Endothelial cell of umbilical vein (primary cell): ENCODE measurements around the gene FIBCD1. TPM values are rescaled to one million over a fixed set of nuclear protein-coding genes. Genes with fewer than 3 reads are reported as not detected.

Source experiments
- BruUV-seq: library from RNA; stranded (reverse); fragments of 400-500 nt; replicated peaks from 2 replicates; lab custom pipeline; 2021; lab: Mats Ljungman, UMichigan
- CTCF ChIA-PET: fragments of 300-600, 350-600 bp; sonication (Branson Sonifier 250); formaldehyde crosslinking; loops from one replicate; lab custom pipeline; 2021; ENCODE audit warnings: antibody characterized with exemption, inconsistent platforms; lab: Charles Lee
- POLR2A ChIA-PET: fragments of 300-600, 350-600 bp; sonication (Branson Sonifier 250); formaldehyde crosslinking; loops from one replicate; lab custom pipeline; 2021; ENCODE audit warnings: antibody characterized with exemption, inconsistent platforms; lab: Charles Lee
- DNase-seq: peaks from one replicate; pipeline ENCODE4 v3.0.0-alpha.2; 2011; ENCODE audit warnings: low read depth, low spot score
- FAIRE-seq: peaks from 2 replicates; lab custom pipeline; 2011; peaks lifted over from hg19 to GRCh38; lab: Jason Lieb, UNC
- H2AFZ ChIP-seq: 2 replicates; pipeline ENCODE4 v1.6.0; 2012; ENCODE audit warnings: low read depth, low read length, control low read depth, inconsistent platforms
- H3K27ac ChIP-seq: 2 replicates; pipeline ENCODE4 v1.5.1; 2011; ENCODE audit warnings: low read depth, mild to moderate bottlenecking, control low read depth, low read length, moderate library complexity; ENCODE audit not compliant: insufficient read depth
- H3K27me3 ChIP-seq, 2 experiments: 2 replicates each; pipeline versions ENCODE4 v1.6.0 to v1.6.1; 2011; ENCODE audit warnings: low read length in 2 of 2, mixed read lengths in 1 of 2; ENCODE audit not compliant: control insufficient read depth in 2 of 2, insufficient read depth in 2 of 2
- H3K36me3 ChIP-seq, 2 experiments: 2 replicates in 1 of 2; 3 replicates in 1 of 2; pipeline ENCODE4 v1.5.1; 2011; ENCODE audit warnings: low read length in 2 of 2, mild to moderate bottlenecking in 1 of 2, moderate library complexity in 1 of 2; ENCODE audit not compliant: control insufficient read depth in 2 of 2, insufficient read depth in 2 of 2; ENCODE audit errors: extremely low read depth in 1 of 2
- H3K4me1 ChIP-seq: 3 replicates; pipeline ENCODE4 v1.5.1; 2011; ENCODE audit warnings: mild to moderate bottlenecking, low read length; ENCODE audit not compliant: control insufficient read depth, insufficient read depth; ENCODE audit errors: extremely low read depth
- H3K4me2 ChIP-seq: 2 replicates; pipeline ENCODE4 v1.6.1; 2011; ENCODE audit warnings: low read length, control low read depth, mixed read lengths; ENCODE audit not compliant: insufficient read depth
- H3K4me3 ChIP-seq, 3 experiments: fragments of 200-600 bp in 1 of 3; sonication (generic), shearing (Covaris generic) in 1 of 3; replicated peaks in 1 of 3; 2 replicates each; pipeline ENCODE4 v1.5.1; 2011 to 2016; ENCODE audit warnings: control low read depth in 3 of 3, low read length in 3 of 3, mild to moderate bottlenecking in 2 of 3, inconsistent platforms in 1 of 3, low read depth in 1 of 3, moderate library complexity in 1 of 3; ENCODE audit not compliant: insufficient read depth in 1 of 3
- H3K79me2 ChIP-seq: 2 replicates; pipeline ENCODE4 v1.6.0; 2012; ENCODE audit warnings: low read length, inconsistent platforms; ENCODE audit not compliant: control insufficient read depth, insufficient read depth
- H3K9ac ChIP-seq: replicated peaks from 2 replicates; pipeline ENCODE3; 2011; ENCODE audit warnings: low read length, control low read depth; ENCODE audit not compliant: insufficient read depth; ENCODE audit errors: extremely low read depth
- H3K9me1 ChIP-seq: replicated peaks from 3 replicates; pipeline ENCODE4 v1.6.0; 2011; ENCODE audit warnings: mild to moderate bottlenecking, low read length; ENCODE audit not compliant: control insufficient read depth, insufficient read depth; ENCODE audit errors: extremely low read depth
- H3K9me3 ChIP-seq: replicated peaks from 2 replicates; pipeline ENCODE4 v1.5.1; 2012; ENCODE audit warnings: low read length, inconsistent platforms; ENCODE audit not compliant: control insufficient read depth, insufficient read depth
- H4K20me1 ChIP-seq: replicated peaks from 2 replicates; pipeline ENCODE3; 2011; ENCODE audit warnings: mild to moderate bottlenecking, low read length; ENCODE audit not compliant: control insufficient read depth, insufficient read depth; ENCODE audit errors: extremely low read depth
- CTCF ChIP-seq, 2 donors: IDR thresholded peaks; 1 replicate in 1 of 2; 2 replicates in 1 of 2; pipeline ENCODE4 v1.5.1; 2011; ENCODE audit warnings: low read length in 2 of 2, mild to moderate bottlenecking in 2 of 2, moderate library complexity in 2 of 2, control low read depth in 1 of 2, inconsistent platforms in 1 of 2, low read depth in 1 of 2; ENCODE audit not compliant: insufficient read depth in 1 of 2; ENCODE audit errors: extremely low read depth in 1 of 2
- EZH2 ChIP-seq: IDR thresholded peaks from 2 replicates; pipeline ENCODE4 v1.6.1; 2012; ENCODE audit warnings: borderline replicate concordance, low read depth, mild to moderate bottlenecking, moderate library complexity, low read length, inconsistent platforms; ENCODE audit not compliant: severe bottlenecking
- FOS ChIP-seq: IDR thresholded peaks from 2 replicates; pipeline ENCODE4 v1.6.1; 2011; ENCODE audit warnings: mild to moderate bottlenecking, low read length, moderate library complexity, borderline replicate concordance; ENCODE audit not compliant: insufficient read depth
- GATA2 ChIP-seq: IDR thresholded peaks from 2 replicates; pipeline ENCODE4 v1.7.0; 2011; ENCODE audit warnings: low read depth, mild to moderate bottlenecking, moderate library complexity, mixed read lengths, low read length; ENCODE audit not compliant: insufficient read length, insufficient read depth
- JUN ChIP-seq: IDR thresholded peaks from 2 replicates; pipeline ENCODE4 v1.6.1; 2011; ENCODE audit warnings: borderline replicate concordance, low read depth; ENCODE audit not compliant: insufficient read length, insufficient read depth
- MAX ChIP-seq: IDR thresholded peaks from 2 replicates; pipeline ENCODE4 v1.6.1; 2011; ENCODE audit not compliant: insufficient read depth, insufficient read length
- MYC ChIP-seq: IDR thresholded peaks from one replicate; pipeline ENCODE4 v1.6.1; 2011; ENCODE audit warnings: mild to moderate bottlenecking, low read depth, low read length
- POLR2A ChIP-seq: IDR thresholded peaks from 2 replicates; pipeline ENCODE4 v1.6.1; 2012; ENCODE audit warnings: low read depth, mild to moderate bottlenecking, control low read depth, low read length
- POLR2AphosphoS5 ChIP-seq: IDR thresholded peaks from 2 replicates; pipeline ENCODE4 v1.6.1; 2012; ENCODE audit warnings: low read depth, mild to moderate bottlenecking, control low read depth, low read length, moderate library complexity; ENCODE audit not compliant: insufficient read depth
- dilution Hi-C: fragments of 300-500 bp; cut with MboI; formaldehyde crosslinking; loops from one replicate; pipeline ENCODE4 v1.15.0; 2019; ENCODE audit warnings: low sequenced_read_pairs; ENCODE audit not compliant: extremely low pct_ligation_motif_present
- intact Hi-C: fragments of 100-400 bp; cut with micrococcal nuclease; formaldehyde crosslinking; loops from one replicate; pipeline ENCODE4 v1.10.0; 2022
- polyA plus RNA-seq, 4 experiments: library from polyadenylated mRNA; depleted of rRNA in 3 of 4; stranded (reverse) in 3 of 4; unstranded in 1 of 4; fragments of >200 nt; gene quantifications; 2 replicates each; pipeline versions ENCODE4 v1.2.1 to v1.2.3, GENCODE V29; 2011 to 2012; ENCODE audit warnings: missing spikeins in 1 of 4
- total RNA-seq: library from RNA; stranded (reverse); gene quantifications from 2 replicates; pipeline ENCODE4 v1.2.3, GENCODE V29; 2021

FIBCD1 gene
- total and polyA plus RNA-seq, 2 donors (not counting 3 experiments of a cell fraction or from before 2014, with no cell fraction given), result 0.14 TPM; not detected in 1

GRCh38 chr9:130905125-130905901 lies 33.7 kb downstream of the FIBCD1 start:
- H3K4me2 ChIP-seq, result no peak overlapping the region
- DNase-seq, result no peak
- no peaks in the 10 kb centered on the region for H4K20me1 ChIP-seq
- no peak overlapping the region for H3K9ac ChIP-seq
- no peaks in the 10 kb centered on the region for H3K79me2 ChIP-seq
- BruUV-seq, result no TSS peak
- ChIA-PET CTCF (no interaction called here), POLR2A (no interaction called here)
- H2AFZ ChIP-seq, result no peak overlapping the region
- no peak overlapping the region for H3K27ac ChIP-seq
- no peaks in the 10 kb centered on the region for H3K9me1 ChIP-seq
- intact Hi-C loops, result no loop called here
- no peak for FAIRE-seq
- H3K4me3 ChIP-seq, result no peak overlapping the region
- H3K36me3 ChIP-seq, result no peaks in the 10 kb centered on the region
- H3K27me3 ChIP-seq, result peaks cover 0 to 2% of the 10 kb centered on the region in 2 experiments
- no peaks in the 10 kb centered on the region for H3K9me3 ChIP-seq
- TF ChIP-seq CTCF (IDR thresholded peaks at IDR 0.05; ENCODE audit: extremely low read depth in 1 of 2, insufficient read depth in 1 of 2, low read depth in 1 of 2, low read length in 2 of 2) (no peak), POLR2A (no peak), FOS (no peak), POLR2AphosphoS5 (no peak), JUN (no peak), GATA2 (no peak), MAX (no peak), EZH2 (no peak), MYC (no peak)
- dilution Hi-C loops, result no loop called here
- no peaks in the 10 kb centered on the region for H3K4me1 ChIP-seq
